HepG2 (cell line): Measurements from ENCODE around the gene PCBD2. TPM values are rescaled to one million over a fixed set of nuclear protein-coding genes. Genes with fewer than 3 reads are reported as not detected.

Source experiments
- ADNP ChIP-seq: sonication (generic); formaldehyde crosslinking; IDR thresholded peaks from 2 replicates; pipeline ENCODE4 v1.4.0; 2020; ENCODE audit warnings: missing genetic modification reagents
- ATM ChIP-seq: fragments of 450-650 bp; IDR thresholded peaks from 2 replicates; pipeline ENCODE4 v1.7.1; 2017; ENCODE audit warnings: mild to moderate bottlenecking, borderline replicate concordance
- BHLHE40 ChIP-seq: IDR thresholded peaks from 2 replicates; pipeline ENCODE4 v1.6.1; 2011; ENCODE audit warnings: low read length, improper control_type of control experiment
- HNRNPLL ChIP-seq: fragments of 200-400 bp; formaldehyde crosslinking; IDR thresholded peaks from 2 replicates; pipeline ENCODE4 v1.6.1; 2017; ENCODE audit warnings: mild to moderate bottlenecking, low read depth, low read length; ENCODE audit not compliant: poor library complexity, severe bottlenecking
- REPIN1 ChIP-seq: sonication (generic); formaldehyde crosslinking; IDR thresholded peaks from 2 replicates; pipeline ENCODE4 v1.8.0; 2022; ENCODE audit warnings: missing genetic modification reagents, low read depth, mild to moderate bottlenecking, borderline replicate concordance
- RXRA ChIP-seq: sonication (generic); formaldehyde crosslinking; IDR thresholded peaks from 2 replicates; pipeline ENCODE4 v1.5.1; 2020; ENCODE audit warnings: missing genetic modification reagents
- SPEN ChIP-seq: sonication (generic); formaldehyde crosslinking; IDR thresholded peaks from 2 replicates; pipeline ENCODE4 v1.5.1; 2020; ENCODE audit warnings: low read depth, mild to moderate bottlenecking, missing genetic modification reagents
- ZMYM4 ChIP-seq: sonication (generic); formaldehyde crosslinking; IDR thresholded peaks from 2 replicates; pipeline ENCODE4 v1.8.1; 2023; ENCODE audit warnings: mild to moderate bottlenecking, missing genetic modification reagents
- ZNF274 ChIP-seq: sonication (generic); formaldehyde crosslinking; IDR thresholded peaks from 2 replicates; pipeline ENCODE4 v1.5.1; 2020; ENCODE audit warnings: mild to moderate bottlenecking, missing genetic modification reagents
- ZNF317 ChIP-seq: sonication (generic); formaldehyde crosslinking; IDR thresholded peaks from 2 replicates; pipeline ENCODE4 v1.5.0; 2020; ENCODE audit warnings: mild to moderate bottlenecking, missing genetic modification reagents
- ZNF570 ChIP-seq: sonication (generic); formaldehyde crosslinking; IDR thresholded peaks from 2 replicates; pipeline ENCODE4 v1.4.0; 2020; ENCODE audit warnings: mild to moderate bottlenecking, missing genetic modification reagents, borderline replicate concordance
- polyA plus RNA-seq, 8 experiments: library from polyadenylated mRNA; depleted of rRNA in 3 of 8; stranded (reverse) in 7 of 8; unstranded in 1 of 8; fragments of >200 nt; fragmentation: Illumina TruSeq in 4 of 8; extraction: Trizol in 4 of 8; gene quantifications; 2 replicates each; pipeline versions ENCODE4 v1.2.1 to v1.2.3, GENCODE V29; 2011 to 2016; ENCODE audit warnings: low read depth in 4 of 8, missing spikeins in 1 of 8, mixed read lengths in 1 of 8; ENCODE audit not compliant: insufficient read depth in 1 of 8
- total RNA-seq, 5 experiments: library from RNA; depleted of rRNA; stranded (reverse); fragments of >200 nt; fragmentation: Illumina TruSeq; extraction: Trizol; gene quantifications; 2 replicates each; pipeline ENCODE4 v1.2.3, GENCODE V29; 2016; ENCODE audit warnings: low read depth in 1 of 5
- TF ChIP-seq, protein P1 (sequence below): IDR thresholded peaks from 2 replicates; pipeline ENCODE4 v1.6.1; 2016; ENCODE audit warnings: low read depth, missing genetic modification reagents, missing compliant biosample characterization
- TF ChIP-seq, protein P2 (sequence below): sonication (generic); formaldehyde crosslinking; IDR thresholded peaks from 2 replicates; pipeline ENCODE4 v1.8.0; 2022; ENCODE audit warnings: mild to moderate bottlenecking, missing genetic modification reagents, moderate library complexity
- TF ChIP-seq, protein P3 (sequence below): sonication (generic); formaldehyde crosslinking; IDR thresholded peaks from 2 replicates; pipeline ENCODE4 v1.9.0; 2021; ENCODE audit warnings: missing genetic modification reagents, borderline replicate concordance
- TF ChIP-seq, protein P4 (sequence below): sonication (generic); formaldehyde crosslinking; IDR thresholded peaks from 2 replicates; pipeline ENCODE4 v1.4.0; 2020; ENCODE audit warnings: missing genetic modification reagents, borderline replicate concordance

The PCBD2 gene
- total and polyA plus RNA-seq, 2 of the 13 experiments (the other 11 are each of a cell fraction or from before 2014, with no cell fraction given): 5.5 to 12.0 TPM

GRCh38 chr5:134873987-134874830 lies 30.7 kb upstream of the PCBD2 start, which contains the start of gene TXNDC15 (continued):
- TF ChIP-seq, protein P1, sequence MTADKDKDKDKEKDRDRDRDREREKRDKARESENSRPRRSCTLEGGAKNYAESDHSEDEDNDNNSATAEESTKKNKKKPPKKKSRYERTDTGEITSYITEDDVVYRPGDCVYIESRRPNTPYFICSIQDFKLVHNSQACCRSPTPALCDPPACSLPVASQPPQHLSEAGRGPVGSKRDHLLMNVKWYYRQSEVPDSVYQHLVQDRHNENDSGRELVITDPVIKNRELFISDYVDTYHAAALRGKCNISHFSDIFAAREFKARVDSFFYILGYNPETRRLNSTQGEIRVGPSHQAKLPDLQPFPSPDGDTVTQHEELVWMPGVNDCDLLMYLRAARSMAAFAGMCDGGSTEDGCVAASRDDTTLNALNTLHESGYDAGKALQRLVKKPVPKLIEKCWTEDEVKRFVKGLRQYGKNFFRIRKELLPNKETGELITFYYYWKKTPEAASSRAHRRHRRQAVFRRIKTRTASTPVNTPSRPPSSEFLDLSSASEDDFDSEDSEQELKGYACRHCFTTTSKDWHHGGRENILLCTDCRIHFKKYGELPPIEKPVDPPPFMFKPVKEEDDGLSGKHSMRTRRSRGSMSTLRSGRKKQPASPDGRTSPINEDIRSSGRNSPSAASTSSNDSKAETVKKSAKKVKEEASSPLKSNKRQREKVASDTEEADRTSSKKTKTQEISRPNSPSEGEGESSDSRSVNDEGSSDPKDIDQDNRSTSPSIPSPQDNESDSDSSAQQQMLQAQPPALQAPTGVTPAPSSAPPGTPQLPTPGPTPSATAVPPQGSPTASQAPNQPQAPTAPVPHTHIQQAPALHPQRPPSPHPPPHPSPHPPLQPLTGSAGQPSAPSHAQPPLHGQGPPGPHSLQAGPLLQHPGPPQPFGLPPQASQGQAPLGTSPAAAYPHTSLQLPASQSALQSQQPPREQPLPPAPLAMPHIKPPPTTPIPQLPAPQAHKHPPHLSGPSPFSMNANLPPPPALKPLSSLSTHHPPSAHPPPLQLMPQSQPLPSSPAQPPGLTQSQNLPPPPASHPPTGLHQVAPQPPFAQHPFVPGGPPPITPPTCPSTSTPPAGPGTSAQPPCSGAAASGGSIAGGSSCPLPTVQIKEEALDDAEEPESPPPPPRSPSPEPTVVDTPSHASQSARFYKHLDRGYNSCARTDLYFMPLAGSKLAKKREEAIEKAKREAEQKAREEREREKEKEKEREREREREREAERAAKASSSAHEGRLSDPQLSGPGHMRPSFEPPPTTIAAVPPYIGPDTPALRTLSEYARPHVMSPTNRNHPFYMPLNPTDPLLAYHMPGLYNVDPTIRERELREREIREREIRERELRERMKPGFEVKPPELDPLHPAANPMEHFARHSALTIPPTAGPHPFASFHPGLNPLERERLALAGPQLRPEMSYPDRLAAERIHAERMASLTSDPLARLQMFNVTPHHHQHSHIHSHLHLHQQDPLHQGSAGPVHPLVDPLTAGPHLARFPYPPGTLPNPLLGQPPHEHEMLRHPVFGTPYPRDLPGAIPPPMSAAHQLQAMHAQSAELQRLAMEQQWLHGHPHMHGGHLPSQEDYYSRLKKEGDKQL (CRISPR knock-in tag): no peak
- no peak for TF ChIP-seq ADNP (CRISPR knock-in tag)
- TF ChIP-seq ZNF570 (CRISPR knock-in tag): no peak
- peak; percentile 84; the same call in 1 of the 2 replicates for TF ChIP-seq ZNF274 (CRISPR knock-in tag)
- TF ChIP-seq REPIN1: peak; percentile 95
- no peak for TF ChIP-seq ATM
- TF ChIP-seq ZNF317: peak; percentile 83
- TF ChIP-seq, protein P2, sequence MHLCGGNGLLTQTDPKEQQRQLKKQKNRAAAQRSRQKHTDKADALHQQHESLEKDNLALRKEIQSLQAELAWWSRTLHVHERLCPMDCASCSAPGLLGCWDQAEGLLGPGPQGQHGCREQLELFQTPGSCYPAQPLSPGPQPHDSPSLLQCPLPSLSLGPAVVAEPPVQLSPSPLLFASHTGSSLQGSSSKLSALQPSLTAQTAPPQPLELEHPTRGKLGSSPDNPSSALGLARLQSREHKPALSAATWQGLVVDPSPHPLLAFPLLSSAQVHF (CRISPR knock-in tag): 0 out of 2 replicates have a peak, but pooled peaks have one; percentile 34
- 0 out of 2 replicates have a peak, but pooled peaks have one; percentile 7 for TF ChIP-seq BHLHE40
- TF ChIP-seq ZMYM4 (CRISPR knock-in tag): peak; percentile 92
- TF ChIP-seq, protein P3, sequence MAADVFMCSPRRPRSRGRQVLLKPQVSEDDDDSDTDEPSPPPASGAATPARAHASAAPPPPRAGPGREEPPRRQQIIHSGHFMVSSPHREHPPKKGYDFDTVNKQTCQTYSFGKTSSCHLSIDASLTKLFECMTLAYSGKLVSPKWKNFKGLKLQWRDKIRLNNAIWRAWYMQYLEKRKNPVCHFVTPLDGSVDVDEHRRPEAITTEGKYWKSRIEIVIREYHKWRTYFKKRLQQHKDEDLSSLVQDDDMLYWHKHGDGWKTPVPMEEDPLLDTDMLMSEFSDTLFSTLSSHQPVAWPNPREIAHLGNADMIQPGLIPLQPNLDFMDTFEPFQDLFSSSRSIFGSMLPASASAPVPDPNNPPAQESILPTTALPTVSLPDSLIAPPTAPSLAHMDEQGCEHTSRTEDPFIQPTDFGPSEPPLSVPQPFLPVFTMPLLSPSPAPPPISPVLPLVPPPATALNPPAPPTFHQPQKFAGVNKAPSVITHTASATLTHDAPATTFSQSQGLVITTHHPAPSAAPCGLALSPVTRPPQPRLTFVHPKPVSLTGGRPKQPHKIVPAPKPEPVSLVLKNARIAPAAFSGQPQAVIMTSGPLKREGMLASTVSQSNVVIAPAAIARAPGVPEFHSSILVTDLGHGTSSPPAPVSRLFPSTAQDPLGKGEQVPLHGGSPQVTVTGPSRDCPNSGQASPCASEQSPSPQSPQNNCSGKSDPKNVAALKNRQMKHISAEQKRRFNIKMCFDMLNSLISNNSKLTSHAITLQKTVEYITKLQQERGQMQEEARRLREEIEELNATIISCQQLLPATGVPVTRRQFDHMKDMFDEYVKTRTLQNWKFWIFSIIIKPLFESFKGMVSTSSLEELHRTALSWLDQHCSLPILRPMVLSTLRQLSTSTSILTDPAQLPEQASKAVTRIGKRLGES (CRISPR knock-in tag): no peak
- TF ChIP-seq HNRNPLL: peak; percentile 90
- TF ChIP-seq RXRA (CRISPR knock-in tag): peak; percentile 96
- TF ChIP-seq, protein P4, sequence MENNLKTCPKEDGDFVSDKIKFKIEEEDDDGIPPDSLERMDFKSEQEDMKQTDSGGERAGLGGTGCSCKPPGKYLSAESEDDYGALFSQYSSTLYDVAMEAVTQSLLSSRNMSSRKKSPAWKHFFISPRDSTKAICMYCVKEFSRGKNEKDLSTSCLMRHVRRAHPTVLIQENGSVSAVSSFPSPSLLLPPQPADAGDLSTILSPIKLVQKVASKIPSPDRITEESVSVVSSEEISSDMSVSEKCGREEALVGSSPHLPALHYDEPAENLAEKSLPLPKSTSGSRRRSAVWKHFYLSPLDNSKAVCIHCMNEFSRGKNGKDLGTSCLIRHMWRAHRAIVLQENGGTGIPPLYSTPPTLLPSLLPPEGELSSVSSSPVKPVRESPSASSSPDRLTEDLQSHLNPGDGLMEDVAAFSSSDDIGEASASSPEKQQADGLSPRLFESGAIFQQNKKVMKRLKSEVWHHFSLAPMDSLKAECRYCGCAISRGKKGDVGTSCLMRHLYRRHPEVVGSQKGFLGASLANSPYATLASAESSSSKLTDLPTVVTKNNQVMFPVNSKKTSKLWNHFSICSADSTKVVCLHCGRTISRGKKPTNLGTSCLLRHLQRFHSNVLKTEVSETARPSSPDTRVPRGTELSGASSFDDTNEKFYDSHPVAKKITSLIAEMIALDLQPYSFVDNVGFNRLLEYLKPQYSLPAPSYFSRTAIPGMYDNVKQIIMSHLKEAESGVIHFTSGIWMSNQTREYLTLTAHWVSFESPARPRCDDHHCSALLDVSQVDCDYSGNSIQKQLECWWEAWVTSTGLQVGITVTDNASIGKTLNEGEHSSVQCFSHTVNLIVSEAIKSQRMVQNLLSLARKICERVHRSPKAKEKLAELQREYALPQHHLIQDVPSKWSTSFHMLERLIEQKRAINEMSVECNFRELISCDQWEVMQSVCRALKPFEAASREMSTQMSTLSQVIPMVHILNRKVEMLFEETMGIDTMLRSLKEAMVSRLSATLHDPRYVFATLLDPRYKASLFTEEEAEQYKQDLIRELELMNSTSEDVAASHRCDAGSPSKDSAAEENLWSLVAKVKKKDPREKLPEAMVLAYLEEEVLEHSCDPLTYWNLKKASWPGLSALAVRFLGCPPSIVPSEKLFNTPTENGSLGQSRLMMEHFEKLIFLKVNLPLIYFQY (CRISPR knock-in tag): no peak
- peak; percentile 90 for TF ChIP-seq SPEN (CRISPR knock-in tag)
